ENCODE data around the gene LHPP.

LHPP gene

GRCh38 chr10:124663228-124663627, 201.6 kb downstream of the LHPP start:
- no peak for DNase-seq (ENCODE audit: low spot score)

More at GRCh38 chr10:124663228-124663627, 201.6 kb downstream of the LHPP start:
- CTCF ChIA-PET, result interaction anchor here (0.6 to 1.3 kb wide), 2 partner anchors 8 to 244 kb away, joined by 3 to 5 read pairs; no protein-coding TSS in a partner anchor
- TF ChIP-seq CTCF (conservative IDR thresholded peaks at IDR 0.05; ENCODE audit: low read depth), result no peak
- no peak overlapping the region for H3K27ac ChIP-seq
- POLR2A ChIA-PET (ENCODE audit: low non-redundant PET), result no interaction called here

Data from RWPE1 (cell line).